Mucosa of stomach (tissue), 1 donor: Measurements from ENCODE around the gene ANKRD31.

Experiments
- H3K27me3 ChIP-seq: one replicate; pipeline ENCODE4 v1.7.0; 2013; ENCODE audit warnings: mild to moderate bottlenecking, low read length; ENCODE audit not compliant: control insufficient read depth, insufficient read depth
- H3K36me3 ChIP-seq: one replicate; pipeline ENCODE4 v1.7.0; 2013; ENCODE audit warnings: low read length; ENCODE audit not compliant: control insufficient read depth, insufficient read depth
- H3K4me1 ChIP-seq: one replicate; pipeline ENCODE4 v1.7.0; 2013; ENCODE audit warnings: mild to moderate bottlenecking, low read length; ENCODE audit not compliant: control insufficient read depth, insufficient read depth
- H3K4me3 ChIP-seq: one replicate; pipeline ENCODE4 v1.7.0; 2013; ENCODE audit warnings: low read length
- H3K9ac ChIP-seq: one replicate; pipeline ENCODE4 v1.7.0; 2013; ENCODE audit warnings: mild to moderate bottlenecking, low read length, moderate library complexity
- H3K9me3 ChIP-seq: one replicate; pipeline ENCODE4 v1.7.0; 2013; ENCODE audit warnings: mild to moderate bottlenecking, low read length, moderate library complexity; ENCODE audit not compliant: control insufficient read depth
- donor health status: Pancreatic carcinoma.

ANKRD31 gene

DNA sequence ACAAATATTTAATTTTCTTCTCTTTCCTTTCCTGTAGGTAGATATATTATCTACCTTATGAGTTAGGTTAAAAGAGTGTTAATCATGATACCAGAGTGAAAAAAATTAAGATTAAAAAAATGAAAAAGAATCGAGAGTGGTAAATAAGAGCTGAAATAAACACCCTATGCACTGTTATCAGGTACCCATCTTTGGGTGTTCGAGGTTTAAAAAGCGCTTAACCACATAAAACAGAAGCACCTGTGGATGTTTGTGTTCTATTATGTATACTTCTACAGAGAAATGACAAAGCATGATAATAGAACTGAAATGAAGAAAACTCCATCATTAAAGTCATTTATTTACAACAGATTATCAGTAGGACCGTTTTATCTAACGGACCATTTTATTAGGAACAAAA, 158.7 kb downstream of the ANKRD31 start:
- Histone ChIP-seq H3K36me3 (no peaks in the 10 kb centered on the region), H3K4me1 (peaks cover 18% of the 10 kb centered on the region), H3K9me3 (no peaks in the 10 kb centered on the region), H3K27me3 (no peaks in the 10 kb centered on the region), H3K9ac (no peak overlapping the region), H3K4me3 (no peak overlapping the region)

DNA sequence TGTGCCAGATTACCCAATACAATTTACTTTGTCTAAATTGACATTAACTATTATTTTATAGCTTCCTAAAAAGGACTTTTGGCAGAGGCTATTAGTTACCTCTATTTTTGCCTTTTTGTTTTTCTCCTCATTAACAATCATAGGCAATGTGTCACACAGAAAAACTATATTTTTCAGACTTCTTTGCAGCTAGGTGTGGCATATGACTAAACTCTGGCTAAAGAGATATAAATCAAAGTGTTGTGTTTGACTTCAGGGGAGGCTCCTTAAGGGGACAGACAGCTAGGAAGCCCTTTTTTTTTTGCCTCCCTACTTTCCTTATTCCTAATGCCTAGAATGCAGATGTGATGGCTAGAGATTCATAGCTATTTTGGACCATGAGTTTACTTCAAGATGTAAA, 164.6 kb downstream of the ANKRD31 start:
- Histone ChIP-seq H3K36me3 (no peaks in the 10 kb centered on the region), H3K9me3 (no peaks in the 10 kb centered on the region), H3K4me1 (peaks cover 7% of the 10 kb centered on the region), H3K27me3 (no peaks in the 10 kb centered on the region), H3K4me3 (no peak overlapping the region), H3K9ac (no peak overlapping the region)

- Histone ChIP-seq H3K4me3 (no peak overlapping the region), H3K9ac (no peak overlapping the region), H3K4me1 (peaks cover 2% of the 10 kb centered on the region), H3K9me3 (no peaks in the 10 kb centered on the region), H3K27me3 (no peaks in the 10 kb centered on the region), H3K36me3 (no peaks in the 10 kb centered on the region)
These were observed 165.6 kb downstream of the ANKRD31 start for GRCh38 chr5:75071100-75071499.

- H3K9ac ChIP-seq, result no peak overlapping the region
- no peak overlapping the region for H3K4me3 ChIP-seq
- no peaks in the 10 kb centered on the region for H3K4me1 ChIP-seq
- no peaks in the 10 kb centered on the region for H3K9me3 ChIP-seq
- H3K36me3 ChIP-seq, result no peaks in the 10 kb centered on the region
- no peaks in the 10 kb centered on the region for H3K27me3 ChIP-seq
These were observed 169.2 kb downstream of the ANKRD31 start for GRCh38 chr5:75067434-75067833.

DNA sequence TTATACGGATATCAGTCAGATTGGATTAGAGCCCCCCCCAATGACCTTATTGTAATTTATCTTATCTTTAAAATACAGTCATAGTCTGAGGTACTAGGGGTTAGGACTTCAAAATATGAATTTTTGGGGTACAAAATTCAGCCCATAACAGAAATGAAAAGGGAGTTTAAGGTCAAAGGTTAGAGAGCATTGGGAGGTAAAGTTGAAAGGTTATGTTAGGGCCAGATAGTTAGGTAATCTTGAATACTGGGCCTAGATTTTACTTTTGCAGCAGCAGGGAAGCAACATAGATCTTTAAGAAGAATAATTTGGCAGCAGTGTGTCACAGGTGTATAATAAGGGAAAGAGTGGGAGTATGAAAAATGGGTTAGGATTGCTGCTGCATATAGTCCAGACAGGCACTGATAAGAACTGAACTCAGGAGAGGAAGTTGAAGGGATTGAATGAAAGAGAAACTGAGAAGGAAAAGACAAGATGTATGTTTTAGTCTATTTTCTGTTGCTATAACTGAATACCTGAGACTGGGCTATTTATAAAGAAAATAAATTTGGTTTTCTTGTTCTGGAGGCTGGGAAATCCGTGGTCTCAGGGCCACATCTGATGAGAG, 173.7 kb downstream of the ANKRD31 start:
- Histone ChIP-seq H3K9me3 (no peaks in the 10 kb centered on the region), H3K27me3 (no peaks in the 10 kb centered on the region), H3K4me1 (no peaks in the 10 kb centered on the region), H3K4me3 (no peak overlapping the region), H3K36me3 (no peaks in the 10 kb centered on the region), H3K9ac (no peak overlapping the region)

DNA sequence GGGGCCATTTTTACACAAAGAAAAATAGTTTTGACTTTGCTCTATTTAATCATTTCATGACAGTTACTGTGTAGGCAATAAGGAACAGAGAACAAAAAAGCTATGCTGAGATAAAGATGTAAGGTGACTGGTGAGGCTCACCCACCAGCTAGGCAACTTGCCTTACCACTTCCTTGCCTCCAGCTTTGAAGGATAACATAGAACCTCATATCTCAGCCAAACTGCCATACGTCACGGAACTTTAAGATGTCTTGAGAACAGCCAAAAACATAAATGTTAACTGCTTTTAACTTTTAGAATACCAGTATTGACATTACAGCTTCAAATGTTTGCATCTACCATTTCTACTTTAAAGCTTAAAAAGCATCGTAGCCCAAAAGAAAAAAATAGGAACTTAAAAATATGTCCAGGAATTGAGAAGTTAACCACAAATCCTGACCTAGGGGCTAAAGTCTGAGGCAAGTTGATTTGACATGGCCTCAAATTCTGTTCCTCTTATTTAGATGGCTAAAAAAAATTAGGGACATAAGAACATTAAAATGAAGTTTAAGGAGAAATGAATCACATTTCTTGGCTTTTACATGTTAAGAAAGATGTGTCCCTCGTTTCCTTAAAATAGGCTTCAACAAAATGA, 176.6 kb downstream of the ANKRD31 start:
- Histone ChIP-seq H3K9ac (no peak overlapping the region), H3K36me3 (no peaks in the 10 kb centered on the region), H3K4me1 (no peaks in the 10 kb centered on the region)

GRCh38 chr5:75058986-75059535, 177.6 kb downstream of the ANKRD31 start:
- Histone ChIP-seq H3K36me3 (no peaks in the 10 kb centered on the region), H3K9me3 (no peaks in the 10 kb centered on the region), H3K9ac (no peak overlapping the region), H3K4me3 (no peak overlapping the region), H3K27me3 (no peaks in the 10 kb centered on the region), H3K4me1 (peaks cover 9% of the 10 kb centered on the region)

More for the DNA sequence above, 176.6 kb downstream of the ANKRD31 start:
- H3K27me3 ChIP-seq, result no peaks in the 10 kb centered on the region
- H3K4me3 ChIP-seq, result no peak overlapping the region
- no peaks in the 10 kb centered on the region for H3K9me3 ChIP-seq

DNA sequence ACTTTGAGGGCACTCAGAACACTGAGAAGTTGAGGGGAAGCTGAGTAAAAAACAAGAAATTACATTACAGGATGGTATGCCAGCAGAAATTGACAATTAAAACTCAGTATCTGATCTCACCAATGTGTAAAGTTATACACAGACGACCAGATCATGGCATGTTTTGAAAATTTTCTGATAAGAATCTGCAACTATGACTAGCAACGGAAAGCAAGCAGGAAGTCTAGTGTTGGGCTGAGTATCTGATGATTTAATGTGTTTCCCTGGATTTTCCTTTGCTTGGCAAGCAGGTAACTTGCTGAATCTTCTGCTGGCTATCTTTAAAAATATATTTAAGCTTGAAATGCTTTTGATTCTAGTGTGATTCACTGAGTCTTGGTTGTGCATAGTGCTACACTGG, 179.1 kb downstream of the ANKRD31 start:
- Histone ChIP-seq H3K9me3 (no peaks in the 10 kb centered on the region), H3K9ac (no peak overlapping the region), H3K4me1 (peaks cover 9% of the 10 kb centered on the region), H3K36me3 (no peaks in the 10 kb centered on the region), H3K27me3 (no peaks in the 10 kb centered on the region), H3K4me3 (no peak overlapping the region)

DNA sequence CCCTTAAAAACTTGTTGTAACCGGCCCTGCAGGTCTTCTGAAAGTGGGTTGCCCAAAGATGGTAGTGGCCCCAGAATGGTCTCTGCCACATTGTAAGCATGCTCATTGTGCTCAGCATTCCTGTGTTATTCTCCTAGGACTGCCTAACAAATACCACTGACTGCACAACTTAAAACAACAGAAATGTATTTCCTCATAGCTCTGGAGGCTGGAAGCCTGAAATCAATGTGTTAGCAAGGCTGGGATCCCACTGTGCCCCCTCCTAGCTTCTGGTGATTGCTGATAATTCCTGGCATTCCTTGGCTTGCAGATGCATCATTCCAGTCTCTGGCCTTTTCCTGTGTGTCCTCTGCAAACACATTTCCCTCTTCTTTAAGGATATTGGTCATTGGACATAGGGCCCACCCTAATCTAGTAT, 180.9 kb downstream of the ANKRD31 start:
- Histone ChIP-seq H3K4me1 (peaks cover 18% of the 10 kb centered on the region), H3K9ac (no peak overlapping the region), H3K4me3 (no peak overlapping the region), H3K27me3 (no peaks in the 10 kb centered on the region), H3K36me3 (no peaks in the 10 kb centered on the region), H3K9me3 (no peaks in the 10 kb centered on the region)

DNA sequence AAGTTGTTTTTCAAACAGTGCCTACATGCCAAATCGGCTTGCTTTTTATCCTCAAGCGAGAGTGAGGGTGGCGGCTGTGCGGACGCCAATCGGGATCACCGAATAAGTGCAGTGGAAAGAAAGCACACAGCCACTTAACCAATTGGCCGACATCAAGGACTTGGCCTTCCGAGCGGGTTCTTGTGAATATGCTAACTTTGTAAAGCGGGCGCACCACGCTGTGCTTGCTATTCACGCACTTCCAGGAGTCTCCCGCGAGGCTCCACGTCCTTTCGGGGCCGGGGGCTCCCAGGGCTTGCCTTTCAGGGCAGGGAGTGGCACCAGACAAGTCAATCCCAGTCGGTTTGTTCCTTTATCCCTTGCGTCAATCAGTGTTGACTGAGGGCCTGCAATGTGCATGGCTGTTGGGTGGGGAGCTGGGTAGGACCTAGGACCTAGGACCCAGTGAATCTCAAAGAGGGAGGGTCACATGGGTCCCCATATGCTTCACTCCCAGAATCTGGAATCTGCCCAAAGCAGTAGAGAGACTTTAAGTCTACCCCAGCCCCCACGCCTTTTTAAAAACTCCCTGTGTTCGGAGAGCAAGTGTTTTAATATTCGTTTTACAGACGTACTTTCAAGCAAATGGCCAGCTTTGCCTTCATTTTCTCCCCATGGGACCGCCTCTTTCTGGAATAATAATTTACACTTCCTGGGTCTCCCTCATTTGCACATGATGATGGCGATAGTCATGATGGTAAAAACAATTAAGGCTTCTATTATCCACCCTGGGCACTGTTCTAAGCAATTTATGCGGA, 182.3 kb downstream of the ANKRD31 start:
- H3K9ac ChIP-seq, result peak overlapping the region; percentile 83
- no peaks in the 10 kb centered on the region for H3K27me3 ChIP-seq
- H3K36me3 ChIP-seq, result no peaks in the 10 kb centered on the region
- peak overlapping the region; percentile 37 for H3K4me3 ChIP-seq
- no peaks in the 10 kb centered on the region for H3K9me3 ChIP-seq
- H3K4me1 ChIP-seq, result peaks cover 33% of the 10 kb centered on the region

DNA sequence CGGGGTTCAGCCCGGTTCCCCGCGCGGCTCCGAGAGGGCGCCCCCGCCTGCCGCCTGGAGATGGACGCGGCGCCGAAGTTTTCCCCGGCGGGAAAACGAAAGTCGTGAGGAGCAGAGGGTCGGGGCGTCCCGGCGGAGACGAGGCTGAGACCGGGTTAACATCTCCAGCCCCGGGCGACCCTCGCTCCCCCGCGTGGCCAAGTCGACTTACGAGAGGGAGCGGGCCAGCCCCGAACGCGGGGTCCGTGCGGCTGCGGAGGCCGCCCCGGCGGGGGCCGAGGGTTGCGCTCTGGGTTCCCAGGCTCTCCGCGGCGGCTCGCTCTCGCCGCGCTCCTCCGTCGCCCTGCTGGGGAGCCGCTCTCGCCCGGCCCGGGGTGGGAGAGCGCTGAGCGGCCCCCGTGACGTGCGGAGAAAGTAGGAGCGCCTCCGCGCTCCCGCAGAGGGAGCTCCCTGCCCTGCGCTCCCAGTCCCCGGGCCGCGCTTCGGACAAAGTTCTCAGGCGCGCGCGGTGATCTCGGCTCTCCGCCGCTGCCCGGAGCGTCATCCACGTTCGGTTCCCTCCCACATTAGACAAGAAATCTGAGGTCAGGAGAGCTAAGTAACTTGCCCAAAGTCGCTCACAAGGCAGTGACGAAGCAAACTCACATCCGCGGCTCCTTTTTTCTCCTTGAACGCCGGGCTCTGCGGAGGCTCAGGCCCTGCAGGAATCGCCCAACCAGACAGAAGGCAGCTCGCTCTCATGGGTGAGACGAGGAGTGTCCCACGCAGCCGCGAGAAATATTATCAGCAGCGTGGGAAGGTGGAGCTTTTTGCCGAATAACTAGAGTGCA, 183.2 kb downstream of the ANKRD31 start:
- Histone ChIP-seq H3K36me3 (no peaks in the 10 kb centered on the region), H3K27me3 (no peaks in the 10 kb centered on the region), H3K4me3 (peak overlapping the region; percentile 37), H3K9me3 (no peaks in the 10 kb centered on the region), H3K9ac (peak overlapping the region; percentile 83), H3K4me1 (peaks cover 38% of the 10 kb centered on the region)
